Activated naive CD8-positive, alpha-beta T cell treated with anti-CD3 and anti-CD28 coated beads for 36 hours (primary cell): ENCODE data around the gene KLHL30. TPM values are rescaled to one million over a fixed set of nuclear protein-coding genes. Genes with fewer than 3 reads are reported as not detected.
A peak's percentile ranks its signal among the peaks of the same experiment; 100 is the strongest.

ENCODE experiments used
- DNase-seq: peaks from one replicate; pipeline ENCODE4 v3.0.0; 2021
- H3K27ac Mint-ChIP-seq: one replicate; pipeline ENCODE4 v1.8.0; 2022; ENCODE audit warnings: mild to moderate bottlenecking, moderate library complexity, mixed read lengths
- H3K27me3 Mint-ChIP-seq: one replicate; pipeline ENCODE4 v1.8.0; 2022; ENCODE audit warnings: mild to moderate bottlenecking, mixed read lengths
- H3K36me3 Mint-ChIP-seq: one replicate; pipeline ENCODE4 v1.8.0; 2021; ENCODE audit warnings: mild to moderate bottlenecking, mixed read lengths
- H3K4me1 Mint-ChIP-seq: one replicate; pipeline ENCODE4 v1.8.0; 2021; ENCODE audit warnings: mixed read lengths
- H3K4me3 Mint-ChIP-seq: one replicate; pipeline ENCODE4 v1.8.0; 2022; ENCODE audit warnings: mild to moderate bottlenecking, moderate library complexity, mixed read lengths
- H3K9me3 Mint-ChIP-seq: one replicate; pipeline ENCODE4 v1.8.0; 2022; ENCODE audit warnings: mixed read lengths
- total RNA-seq, 2 experiments: library from RNA; stranded (reverse); gene quantifications; one replicate each; pipeline ENCODE4 v1.2.3, GENCODE V29; 2021

Gene KLHL30
- total RNA-seq, 2 experiments from 2014 or later, result not detected

GRCh38 chr2:238155051-238155760 lies 16.7 kb downstream of the KLHL30 start:
- peaks cover 7% of the 10 kb centered on the region for H3K4me1 Mint-ChIP-seq

GRCh38 chr2:238155761-238156694 lies 17.6 kb downstream of the KLHL30 start:
- no peak for DNase-seq
- Mint-ChIP-seq H3K27me3 (peaks cover 18% of the 10 kb centered on the region), H3K4me3 (no peak overlapping the region), H3K9me3 (no peaks in the 10 kb centered on the region), H3K36me3 (no peaks in the 10 kb centered on the region), H3K27ac (no peak overlapping the region), H3K4me1 (peaks cover 10% of the 10 kb centered on the region)

More at GRCh38 chr2:238155051-238155760, 16.7 kb downstream of the KLHL30 start:
- H3K36me3 Mint-ChIP-seq, result no peaks in the 10 kb centered on the region
- DNase-seq, result no peak
- H3K27ac Mint-ChIP-seq, result no peak overlapping the region
- no peaks in the 10 kb centered on the region for H3K9me3 Mint-ChIP-seq
- H3K27me3 Mint-ChIP-seq, result peaks cover 10% of the 10 kb centered on the region
- no peak overlapping the region for H3K4me3 Mint-ChIP-seq

DNA sequence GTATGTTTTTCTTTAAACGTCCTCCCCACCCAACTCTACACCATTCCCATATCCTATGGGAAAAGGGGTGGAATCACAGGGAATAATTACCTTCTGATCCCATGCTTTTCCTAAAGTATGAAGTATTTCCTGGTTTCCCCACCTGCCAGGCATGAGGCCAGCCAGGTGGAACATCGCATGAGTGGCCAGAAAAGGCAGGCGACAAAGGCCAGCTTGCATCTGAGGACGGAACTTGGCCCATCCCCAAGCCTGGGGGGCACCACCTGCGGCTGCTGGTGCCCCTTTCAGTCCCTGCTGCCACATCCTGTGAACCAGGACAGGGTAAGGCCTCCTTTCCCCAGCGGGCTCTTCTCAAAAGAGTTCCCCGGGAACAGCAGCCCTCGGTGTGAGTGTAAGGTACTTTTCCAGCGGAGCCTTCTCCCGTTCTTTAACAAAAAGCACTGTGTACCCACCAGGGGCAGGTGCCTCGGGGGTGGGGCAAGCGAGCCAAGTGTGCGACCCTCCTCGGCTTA lies 19.1 kb downstream of the KLHL30 start:
- H3K4me1 Mint-ChIP-seq, result peaks cover 10% of the 10 kb centered on the region
- H3K36me3 Mint-ChIP-seq, result no peaks in the 10 kb centered on the region
- H3K27me3 Mint-ChIP-seq, result peaks cover 23% of the 10 kb centered on the region
- no peak for DNase-seq
- no peak overlapping the region for H3K27ac Mint-ChIP-seq
- no peak overlapping the region for H3K4me3 Mint-ChIP-seq
- H3K9me3 Mint-ChIP-seq, result no peaks in the 10 kb centered on the region

DNA sequence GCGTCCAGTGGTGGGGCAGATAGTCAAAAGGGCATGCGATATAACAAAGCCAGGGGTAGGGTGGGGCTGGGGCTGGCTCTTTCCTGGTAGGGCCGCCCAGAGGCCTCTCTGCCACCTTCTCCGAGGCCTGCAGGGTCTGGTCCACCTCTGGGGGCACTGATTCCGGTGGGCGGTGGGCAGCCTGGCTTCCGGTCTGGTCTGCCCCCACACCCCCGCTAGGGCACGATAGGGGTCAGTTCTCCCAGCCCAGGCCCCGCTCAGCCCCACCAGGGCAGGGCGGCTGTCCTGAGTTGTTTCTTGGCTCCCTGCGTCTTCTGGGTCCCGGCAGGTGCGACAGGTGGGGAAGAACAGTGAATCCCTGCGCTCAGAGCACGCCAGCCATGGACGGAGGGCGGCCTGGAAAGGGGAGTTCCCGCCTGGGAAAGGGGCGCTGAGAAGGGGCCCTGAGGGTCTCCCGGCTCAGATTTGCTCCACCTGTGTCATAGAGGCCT lies 19.6 kb downstream of the KLHL30 start:
- H3K4me3 Mint-ChIP-seq, result peak overlapping the region; percentile 7
- DNase-seq, result no peak
- no peaks in the 10 kb centered on the region for H3K9me3 Mint-ChIP-seq

GRCh38 chr2:238158509-238159070 lies 20.1 kb downstream of the KLHL30 start, which contains the start of gene ERFE:
Gene ERFE, plus strand, starts transcription at chr2:238158970. Its CDS starts 38 bp downstream, at chr2:238159008.
- H3K27me3 Mint-ChIP-seq, result peaks cover 29% of the 10 kb centered on the region
- H3K4me3 Mint-ChIP-seq, result peak within 1 kb of the TSS; percentile 69
- no peak within 1 kb of the TSS for H3K27ac Mint-ChIP-seq
- peaks cover 10% of the 10 kb centered on the region for H3K4me1 Mint-ChIP-seq
- H3K36me3 Mint-ChIP-seq, result no peaks in the 10 kb centered on the region
- peak; percentile 68 for DNase-seq
- no peaks in the 10 kb centered on the region for H3K9me3 Mint-ChIP-seq

More for the DNA sequence above, 19.6 kb downstream of the KLHL30 start:
- H3K27me3 Mint-ChIP-seq, result peaks cover 27% of the 10 kb centered on the region
- no peaks in the 10 kb centered on the region for H3K36me3 Mint-ChIP-seq
- no peak overlapping the region for H3K27ac Mint-ChIP-seq
- H3K4me1 Mint-ChIP-seq, result peaks cover 10% of the 10 kb centered on the region

GRCh38 chr2:238159071-238159539 lies 20.6 kb downstream of the KLHL30 start:
- Mint-ChIP-seq H3K27ac (no peak overlapping the region), H3K4me3 (peak overlapping the region; percentile 69), H3K27me3 (peaks cover 29% of the 10 kb centered on the region), H3K36me3 (no peaks in the 10 kb centered on the region), H3K9me3 (no peaks in the 10 kb centered on the region), H3K4me1 (peaks cover 10% of the 10 kb centered on the region)
- peak; percentile 43 for DNase-seq

- Mint-ChIP-seq H3K36me3 (no peaks in the 10 kb centered on the region), H3K27ac (no peak overlapping the region), H3K27me3 (peaks cover 34% of the 10 kb centered on the region)
These were observed 21.3 kb downstream of the KLHL30 start for GRCh38 chr2:238159661-238160205.

GRCh38 chr2:238160206-238161129 lies 22.0 kb downstream of the KLHL30 start:
- H3K4me1 Mint-ChIP-seq, result peaks cover 10% of the 10 kb centered on the region
- H3K36me3 Mint-ChIP-seq, result no peaks in the 10 kb centered on the region
- no peak overlapping the region for H3K27ac Mint-ChIP-seq
- H3K27me3 Mint-ChIP-seq, result peaks cover 42% of the 10 kb centered on the region
- H3K4me3 Mint-ChIP-seq, result no peak overlapping the region
- DNase-seq, result peak; percentile 28
- no peaks in the 10 kb centered on the region for H3K9me3 Mint-ChIP-seq

More at GRCh38 chr2:238159661-238160205, 21.3 kb downstream of the KLHL30 start:
- H3K4me1 Mint-ChIP-seq, result peaks cover 10% of the 10 kb centered on the region
- H3K9me3 Mint-ChIP-seq, result no peaks in the 10 kb centered on the region
- DNase-seq, result no peak
- peak overlapping the region; percentile 69 for H3K4me3 Mint-ChIP-seq

GRCh38 chr2:238161291-238162051 lies 23.0 kb downstream of the KLHL30 start:
- no peak for DNase-seq
- Mint-ChIP-seq H3K4me1 (peaks cover 10% of the 10 kb centered on the region), H3K27ac (no peak overlapping the region), H3K4me3 (no peak overlapping the region), H3K27me3 (peaks cover 43% of the 10 kb centered on the region), H3K9me3 (no peaks in the 10 kb centered on the region), H3K36me3 (no peaks in the 10 kb centered on the region)

DNA sequence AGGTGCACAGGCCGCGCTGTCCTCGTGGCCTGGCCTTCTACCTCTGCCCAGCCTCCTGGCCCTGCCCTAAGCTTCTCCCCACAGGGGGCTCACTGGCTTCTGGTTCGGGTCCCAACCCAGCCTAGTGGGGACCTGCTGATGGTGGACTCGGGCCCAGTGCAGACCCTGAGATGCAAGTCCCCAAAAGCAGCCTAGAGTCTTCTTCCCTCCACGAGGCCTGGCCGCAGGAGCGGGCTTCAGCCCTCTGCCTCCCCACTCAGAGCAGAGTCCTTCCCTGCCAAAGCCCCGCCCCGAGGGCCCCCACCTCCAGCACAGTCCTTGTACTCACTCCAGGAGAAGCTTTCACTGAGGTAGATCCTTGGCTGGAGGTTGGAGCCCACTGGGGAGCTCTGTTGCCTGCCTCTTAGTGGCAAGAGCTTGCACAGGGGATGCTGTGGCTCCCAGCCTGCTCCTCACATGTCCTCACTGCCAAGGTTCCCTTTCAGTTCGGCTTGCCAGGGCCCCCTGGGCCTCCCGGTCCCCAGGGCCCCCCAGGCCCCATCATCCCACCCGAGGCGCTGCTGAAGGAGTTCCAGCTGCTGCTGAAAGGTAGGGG lies 23.9 kb downstream of the KLHL30 start:
- DNase-seq, result no peak
- no peak overlapping the region for H3K4me3 Mint-ChIP-seq
- H3K9me3 Mint-ChIP-seq, result no peaks in the 10 kb centered on the region
- H3K36me3 Mint-ChIP-seq, result no peaks in the 10 kb centered on the region
- H3K27me3 Mint-ChIP-seq, result peaks cover 43% of the 10 kb centered on the region
- no peak overlapping the region for H3K27ac Mint-ChIP-seq
- peaks cover 10% of the 10 kb centered on the region for H3K4me1 Mint-ChIP-seq

DNA sequence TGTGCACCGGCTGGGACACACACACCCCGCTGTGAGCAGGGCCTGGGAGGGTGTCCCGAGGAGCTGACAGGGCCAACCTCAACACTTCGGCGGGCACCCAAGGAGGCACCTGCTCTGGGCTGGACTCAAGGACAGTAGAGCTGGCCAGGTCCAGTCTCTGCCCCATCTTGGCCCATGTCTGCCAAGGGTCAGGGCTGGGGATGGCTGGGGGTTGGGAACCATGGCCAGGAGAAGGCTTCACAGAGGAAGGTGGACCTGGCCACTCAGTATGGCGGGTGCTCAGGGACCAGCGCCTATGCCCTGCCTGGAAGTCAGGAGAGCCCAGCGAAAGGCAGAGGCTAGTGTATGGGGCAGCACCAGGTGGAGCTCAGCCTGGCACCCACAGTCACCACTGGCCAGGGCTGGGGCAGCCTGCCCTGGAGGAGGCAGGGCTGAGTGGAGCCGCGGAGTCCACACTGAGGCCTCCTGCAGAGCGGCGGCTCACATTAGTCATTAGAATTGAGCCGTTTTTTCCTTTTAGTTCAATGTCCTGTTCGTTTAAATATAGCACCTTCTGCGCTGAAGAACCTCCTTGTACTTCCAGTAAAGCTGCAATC lies 24.5 kb downstream of the KLHL30 start:
- Mint-ChIP-seq H3K27me3 (peaks cover 43% of the 10 kb centered on the region), H3K9me3 (no peaks in the 10 kb centered on the region), H3K4me1 (peaks cover 10% of the 10 kb centered on the region), H3K27ac (no peak overlapping the region), H3K4me3 (no peak overlapping the region), H3K36me3 (no peaks in the 10 kb centered on the region)
- DNase-seq, result no peak

DNA sequence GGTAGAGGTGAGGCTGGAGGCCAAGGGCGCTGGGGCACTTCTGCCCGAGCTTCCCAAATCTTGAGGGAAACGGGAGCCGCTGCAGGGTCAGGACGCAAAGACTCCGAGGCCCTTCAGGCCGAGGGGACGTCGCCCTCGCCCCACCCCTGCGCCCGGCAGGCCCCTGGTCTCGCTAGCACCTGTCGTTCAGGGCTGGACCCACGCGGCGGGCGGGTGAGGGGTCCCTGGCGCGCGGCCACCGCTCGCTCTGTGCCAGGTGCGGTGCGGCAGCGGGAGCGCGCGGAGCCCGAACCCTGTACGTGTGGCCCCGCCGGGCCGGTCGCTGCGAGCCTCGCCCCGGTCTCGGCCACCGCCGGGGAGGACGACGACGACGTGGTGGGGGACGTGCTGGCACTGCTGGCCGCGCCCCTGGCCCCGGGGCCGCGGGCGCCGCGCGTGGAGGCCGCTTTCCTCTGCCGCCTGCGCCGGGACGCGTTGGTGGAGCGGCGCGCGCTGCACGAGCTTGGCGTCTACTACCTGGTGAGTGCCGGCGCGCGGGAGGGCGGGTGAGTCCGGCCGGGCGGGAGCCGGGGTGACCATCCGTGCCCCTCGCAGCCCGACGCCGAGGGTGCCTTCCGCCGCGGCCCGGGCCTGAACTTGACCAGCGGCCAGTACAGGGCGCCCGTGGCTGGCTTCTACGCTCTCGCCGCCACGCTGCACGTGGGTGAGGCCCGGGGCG lies 25.2 kb downstream of the KLHL30 start:
- Mint-ChIP-seq H3K4me1 (peaks cover 12% of the 10 kb centered on the region), H3K9me3 (no peaks in the 10 kb centered on the region), H3K4me3 (no peak overlapping the region), H3K27ac (no peak overlapping the region), H3K36me3 (no peaks in the 10 kb centered on the region), H3K27me3 (peaks cover 43% of the 10 kb centered on the region)
- DNase-seq, result no peak
